Activated naive CD4-positive, alpha-beta T cell treated with anti-CD3 and anti-CD28 coated beads, Interleukin-2, amount 50 U/mL, for 16 hours (primary cell): ENCODE data around the gene ZNF491.
"Not testable (repeated sequence)": the region's sequence is repeated elsewhere in the genome, so short reads cannot be mapped to it uniquely, and the experiment has no call there.

Experiments used
- DNase-seq: peaks from one replicate; pipeline ENCODE4 v3.0.0-alpha.2; 2020

Gene ZNF491

DNA sequence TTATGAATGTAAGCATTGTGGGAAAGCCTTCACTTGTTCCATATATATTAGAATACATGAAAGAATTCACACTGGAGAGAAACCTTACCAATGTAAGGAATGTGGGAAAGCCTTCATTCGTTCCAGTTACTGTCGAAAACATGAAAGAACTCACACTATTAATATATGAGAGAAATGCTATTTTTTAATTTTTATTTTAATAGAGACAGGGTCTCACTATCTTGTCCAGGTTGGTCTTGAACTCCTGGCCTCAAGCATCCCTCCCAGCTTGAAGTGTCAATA is 8.7 kb downstream of the ZNF491 start:
- DNase-seq: no peak

DNA sequence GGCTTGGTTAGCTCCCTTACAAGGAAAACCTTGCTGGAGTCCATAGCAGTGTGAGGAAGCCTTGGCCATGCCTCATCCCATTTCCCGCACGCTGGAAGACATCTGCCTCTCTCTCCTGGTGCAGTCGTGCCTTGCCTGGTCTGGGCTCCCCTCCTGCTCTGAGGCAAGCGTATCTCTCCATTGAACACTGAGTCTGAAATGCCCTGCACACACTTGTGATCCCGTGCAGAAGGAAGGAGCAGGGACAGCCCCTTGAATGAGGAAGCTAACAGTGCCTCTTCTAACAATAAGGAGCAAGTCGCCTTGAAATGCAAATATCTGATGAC is 15.3 kb downstream of the ZNF491 start:
- DNase-seq: peak; percentile 12

DNA sequence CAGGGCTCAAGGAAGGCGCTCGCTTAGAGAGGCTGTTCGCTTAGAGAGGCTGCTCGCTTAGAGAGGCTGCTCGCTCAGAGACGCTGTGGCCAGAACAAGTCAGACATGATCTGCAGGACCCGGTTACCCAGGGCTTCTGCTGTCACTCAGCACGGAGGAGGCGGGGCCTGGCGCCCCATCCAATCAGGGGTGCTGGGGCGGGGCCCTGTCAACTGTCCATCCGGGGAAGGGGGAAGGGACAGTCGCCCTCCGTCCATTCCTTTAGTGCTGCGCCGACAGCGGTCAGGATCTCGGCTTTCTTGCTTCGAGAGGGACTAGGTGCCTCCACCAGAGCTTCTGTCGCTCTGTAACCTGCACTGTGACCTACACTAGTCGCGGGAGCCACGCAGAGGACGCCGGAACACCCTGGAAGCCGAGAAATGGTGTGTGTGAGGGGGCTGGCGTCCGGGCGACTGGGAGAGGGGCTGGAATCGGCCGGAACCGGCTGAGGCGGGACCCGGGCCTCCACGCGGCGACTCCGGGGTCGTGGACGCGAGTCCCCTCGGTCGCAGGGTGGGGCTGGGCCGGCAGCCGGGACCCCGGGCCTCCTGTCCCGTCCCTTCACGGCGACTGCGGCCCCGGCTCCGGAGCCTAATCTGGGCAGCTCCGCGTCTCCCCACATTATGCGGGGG is 15.8 kb downstream of the ZNF491 start, which contains the start of gene ZNF440:
Gene ZNF440, plus strand, starts transcription at position 245 of the 671 bp plus-strand sequence. Its CDS starts 175 bp downstream, at position 420.
- peak; percentile 90 for DNase-seq

DNA sequence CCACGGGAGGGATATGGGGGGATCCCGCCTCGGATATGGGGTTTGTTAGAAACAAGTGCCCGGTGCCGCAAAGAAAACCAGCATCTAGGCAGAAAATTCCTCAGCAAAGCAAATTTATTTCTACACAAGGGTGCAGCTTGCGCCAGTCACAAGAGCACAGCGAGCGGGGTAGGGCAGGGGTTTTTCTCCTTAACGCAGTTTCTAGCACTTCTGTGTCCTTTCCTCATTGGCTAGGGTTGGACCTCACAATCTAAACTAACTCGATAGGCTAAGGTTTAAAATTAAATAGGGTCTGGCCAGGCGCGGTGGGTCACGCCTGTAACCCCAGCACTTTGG is 16.3 kb downstream of the ZNF491 start:
- DNase-seq: no peak

DNA sequence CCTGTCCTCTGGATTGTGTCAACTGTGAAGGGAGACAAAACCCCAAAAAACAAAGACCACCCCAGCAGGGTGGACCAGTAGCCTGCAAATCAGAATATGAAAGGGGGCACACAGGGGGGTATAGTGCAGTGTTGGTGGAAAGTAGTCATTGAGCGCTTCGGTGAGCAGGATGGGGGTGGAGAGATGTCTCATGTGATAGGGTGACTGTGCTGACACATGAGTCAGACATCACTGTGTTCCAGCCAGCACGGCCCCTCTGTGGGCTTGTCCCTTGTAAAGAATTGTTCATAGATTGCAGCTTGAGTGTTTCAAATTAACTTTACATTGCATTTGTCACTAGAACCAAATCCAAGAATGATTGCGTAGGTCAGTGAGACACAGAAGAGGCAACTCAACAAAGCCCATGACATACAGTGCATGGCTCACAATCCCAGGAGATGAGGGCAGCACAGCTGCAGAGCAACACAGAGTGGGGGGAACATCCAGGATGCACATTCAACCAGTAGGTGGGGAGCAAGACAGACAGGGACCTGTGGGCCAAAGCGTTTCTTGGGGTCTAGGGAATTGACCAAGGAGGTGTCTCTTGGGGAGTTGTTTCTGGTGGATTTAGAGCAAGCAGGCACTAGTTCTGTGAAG is 23.3 kb downstream of the ZNF491 start:
- DNase-seq: no peak

DNA sequence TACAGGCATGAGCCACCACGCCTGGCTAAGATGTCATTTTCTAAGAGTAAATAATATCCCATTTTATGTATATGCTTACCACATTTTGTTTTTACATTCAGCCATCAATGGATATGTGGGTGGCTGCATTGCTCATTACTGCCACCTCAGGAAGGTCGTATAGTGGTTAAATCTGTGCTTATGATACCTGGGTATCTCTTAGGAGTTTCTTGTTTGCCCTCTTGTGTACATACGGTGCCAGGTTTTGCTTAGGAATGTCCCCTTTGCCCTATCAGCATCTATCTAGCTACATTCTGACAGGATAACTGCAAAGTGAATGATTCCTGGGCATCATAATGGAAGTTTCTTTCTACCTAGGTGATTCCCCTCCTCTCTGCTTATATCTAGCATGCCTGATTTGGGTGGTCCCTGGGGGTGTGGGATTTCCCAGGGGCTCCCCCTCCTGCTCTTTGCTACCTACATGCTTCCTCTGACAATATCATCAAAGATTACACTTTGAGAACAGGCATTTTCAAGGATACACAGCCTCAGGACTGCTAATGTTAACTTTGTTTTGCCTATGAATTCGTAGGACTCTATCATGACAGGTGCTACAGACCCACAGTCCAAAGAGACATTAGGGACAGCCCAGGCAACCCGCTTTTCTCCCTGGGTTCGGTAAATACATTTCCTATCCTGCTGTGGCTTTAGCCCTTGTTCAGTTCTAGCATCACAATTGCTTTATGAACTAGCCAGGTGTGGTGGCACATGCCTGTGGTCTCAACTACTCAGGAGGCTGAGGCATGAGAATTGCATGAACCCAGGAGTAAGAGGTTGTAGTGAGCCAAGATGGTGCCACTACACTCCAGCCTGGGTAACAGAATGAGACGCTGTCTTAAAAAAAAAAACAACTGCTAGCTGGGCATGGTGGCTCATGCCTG is 30.9 kb downstream of the ZNF491 start:
- not testable (repeated sequence) for DNase-seq

DNA sequence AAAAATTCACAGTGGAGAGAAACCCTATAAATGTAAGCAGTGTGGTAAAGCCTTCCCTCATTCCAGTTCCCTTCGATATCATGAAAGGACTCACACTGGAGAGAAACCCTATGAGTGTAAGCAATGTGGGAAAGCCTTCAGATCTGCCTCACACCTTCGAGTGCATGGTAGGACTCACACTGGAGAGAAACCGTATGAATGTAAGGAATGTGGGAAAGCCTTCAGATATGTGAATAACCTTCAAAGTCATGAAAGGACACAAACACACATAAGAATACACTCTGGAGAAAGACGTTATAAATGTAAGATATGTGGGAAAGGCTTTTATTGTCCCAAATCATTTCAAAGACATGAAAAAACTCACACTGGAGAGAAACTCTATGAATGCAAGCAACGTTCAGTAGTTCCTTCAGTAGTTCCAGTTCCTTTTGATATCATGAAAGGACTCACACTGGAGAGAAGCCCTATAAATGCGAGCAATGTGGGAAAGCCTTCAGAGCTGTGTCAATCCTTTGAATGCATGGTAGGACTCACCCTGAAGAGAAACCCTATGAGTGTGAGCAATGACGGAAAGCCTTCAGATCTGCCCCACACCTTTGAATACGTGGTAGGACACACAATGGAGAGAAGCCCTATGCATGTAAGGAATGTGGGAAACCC is 34.1 kb downstream of the ZNF491 start:
- no peak for DNase-seq

DNA sequence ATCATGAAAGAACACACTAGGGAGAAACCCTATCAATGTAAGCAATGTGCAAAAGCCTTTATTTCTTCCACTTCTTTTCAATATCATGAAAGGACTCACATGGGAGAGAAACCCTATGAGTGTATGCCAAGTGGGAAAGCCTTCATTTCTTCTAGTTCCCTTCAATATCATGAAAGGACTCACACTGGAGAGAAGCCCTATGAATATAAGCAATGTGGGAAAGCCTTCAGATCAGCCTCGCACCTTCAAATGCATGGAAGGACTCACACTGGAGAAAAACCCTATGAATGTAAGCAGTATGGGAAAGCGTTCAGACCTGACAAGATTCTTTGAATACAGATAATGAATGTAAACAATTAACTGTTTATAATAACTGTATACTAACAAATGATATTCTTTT is 35.2 kb downstream of the ZNF491 start:
- DNase-seq: no peak

DNA sequence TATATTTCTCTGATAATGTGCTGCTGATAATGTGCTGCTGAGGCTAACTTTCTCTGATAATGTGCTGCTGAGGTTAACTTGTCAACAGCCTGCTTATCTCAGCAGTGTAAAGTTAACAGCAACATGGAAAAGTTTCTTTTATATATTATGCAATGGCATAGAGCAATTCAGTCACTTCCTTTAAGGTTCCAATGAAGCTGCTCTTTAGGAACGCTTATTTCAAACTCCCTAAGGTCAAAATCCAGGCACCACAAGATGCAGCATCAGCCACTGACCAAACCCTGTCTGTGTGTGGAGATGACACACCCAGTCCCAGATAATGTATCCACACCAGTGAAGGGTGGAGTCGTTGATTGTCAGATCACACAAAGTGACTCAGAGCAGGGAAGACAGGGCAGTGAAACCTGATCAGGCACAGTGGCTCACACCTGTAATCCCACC is 37.3 kb downstream of the ZNF491 start:
- not testable (repeated sequence) for DNase-seq

DNA sequence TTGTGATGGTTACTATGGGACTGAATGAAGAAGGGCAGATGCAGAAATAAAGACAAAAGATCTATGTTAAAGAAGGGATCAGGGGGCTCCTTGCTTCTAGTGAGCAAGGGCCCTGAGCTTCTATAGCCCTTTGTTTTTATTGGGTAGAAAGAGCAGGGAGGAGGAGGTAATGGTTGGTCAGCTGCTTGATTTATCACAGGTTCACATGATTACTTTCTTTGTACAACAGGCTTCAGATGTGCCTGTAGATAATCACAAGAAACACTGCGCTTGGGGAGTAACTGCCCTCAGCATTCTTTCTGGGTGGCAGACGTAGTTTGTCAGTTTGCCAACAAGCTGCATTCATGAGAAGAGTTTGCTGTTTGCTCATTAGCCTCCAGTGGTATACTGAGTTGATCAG is 45.4 kb downstream of the ZNF491 start:
- DNase-seq: no peak

DNA sequence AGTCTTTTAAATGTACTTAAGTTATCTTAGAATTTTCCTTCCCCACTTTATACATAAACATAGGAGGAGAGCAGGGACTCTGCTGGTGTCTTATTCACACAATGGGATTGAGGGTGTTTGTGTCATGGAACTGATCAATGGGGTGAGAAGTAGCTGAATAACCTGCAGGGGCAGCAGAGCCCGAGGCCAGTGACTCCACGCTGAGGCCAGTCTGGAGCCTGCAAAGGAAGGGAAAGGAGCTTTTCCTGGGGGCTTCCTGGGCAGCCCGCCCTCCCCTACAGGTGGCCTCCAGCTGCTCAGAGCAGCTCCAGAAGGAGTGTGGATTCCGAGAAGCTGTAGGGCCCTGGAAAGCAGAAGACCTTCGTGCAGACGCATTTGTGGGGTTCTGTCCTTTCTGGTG is 49.3 kb downstream of the ZNF491 start:
- not testable (repeated sequence) for DNase-seq

DNA sequence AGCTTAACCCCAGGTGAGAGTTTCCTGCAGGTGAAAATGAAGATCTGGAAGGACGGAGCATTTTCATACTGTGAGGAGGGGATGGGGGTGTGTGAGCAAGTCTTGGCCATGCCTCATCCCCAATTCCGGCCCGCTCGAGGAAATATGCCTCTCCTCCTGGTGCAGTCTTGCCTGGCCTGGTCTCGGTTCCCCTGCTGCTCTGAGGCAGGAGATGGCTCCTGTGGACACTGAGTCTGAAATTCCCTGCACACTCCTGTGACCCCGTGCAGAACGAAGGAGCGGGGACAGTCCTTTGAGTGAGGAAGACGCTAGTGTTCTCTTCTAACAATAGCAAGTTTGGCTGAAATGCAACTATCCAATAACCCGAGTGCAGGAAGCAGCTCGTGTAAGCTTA is 49.9 kb downstream of the ZNF491 start:
- DNase-seq: no peak

DNA sequence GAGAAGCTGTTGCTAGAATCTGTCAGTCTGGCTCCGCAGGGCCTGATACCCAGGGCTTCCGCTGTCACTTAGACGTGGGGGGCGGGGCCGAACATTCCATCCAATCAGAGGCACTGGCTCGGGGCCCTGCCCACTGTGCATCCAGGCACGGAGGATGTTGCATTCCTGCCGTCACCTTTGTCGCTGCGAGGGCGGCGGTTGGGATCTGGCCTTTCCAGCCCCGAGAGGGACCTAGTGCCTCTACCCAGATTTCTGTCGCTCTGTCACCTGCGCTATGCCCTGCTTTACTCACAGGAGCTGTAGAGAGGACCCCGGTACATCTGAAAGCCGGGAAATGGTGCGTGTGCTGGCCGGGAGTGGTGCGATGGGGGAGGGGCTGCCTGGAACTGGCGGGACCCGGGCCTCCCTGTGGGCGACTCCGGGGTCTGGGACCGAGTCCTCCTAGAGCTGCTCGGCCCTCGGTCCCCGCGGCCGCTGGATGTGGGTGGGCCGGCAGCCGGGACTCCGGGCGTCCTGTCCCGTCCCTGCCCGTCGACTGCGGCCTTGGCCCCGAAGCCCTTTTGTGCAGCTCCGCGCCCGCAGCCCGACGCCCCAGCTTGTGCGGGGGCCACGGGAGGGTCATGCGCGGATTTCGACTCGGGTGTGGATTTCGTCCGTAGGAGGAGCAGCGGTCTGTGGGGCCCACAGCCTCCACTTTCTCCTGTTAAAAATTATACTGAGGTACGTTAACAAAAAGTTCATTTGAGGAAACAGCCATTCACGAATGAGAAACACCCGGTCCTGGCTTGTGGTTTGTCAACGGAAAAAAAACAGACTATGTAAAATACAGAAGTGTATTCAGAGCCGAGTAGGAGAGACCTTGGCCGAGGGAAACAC is 50.5 kb downstream of the ZNF491 start, which contains the start of gene ZNF439:
Gene ZNF439, plus strand, starts transcription at position 133 of the 876 bp plus-strand sequence. Its CDS starts 142 bp downstream, at position 275.
- DNase-seq: peak; percentile 91

DNA sequence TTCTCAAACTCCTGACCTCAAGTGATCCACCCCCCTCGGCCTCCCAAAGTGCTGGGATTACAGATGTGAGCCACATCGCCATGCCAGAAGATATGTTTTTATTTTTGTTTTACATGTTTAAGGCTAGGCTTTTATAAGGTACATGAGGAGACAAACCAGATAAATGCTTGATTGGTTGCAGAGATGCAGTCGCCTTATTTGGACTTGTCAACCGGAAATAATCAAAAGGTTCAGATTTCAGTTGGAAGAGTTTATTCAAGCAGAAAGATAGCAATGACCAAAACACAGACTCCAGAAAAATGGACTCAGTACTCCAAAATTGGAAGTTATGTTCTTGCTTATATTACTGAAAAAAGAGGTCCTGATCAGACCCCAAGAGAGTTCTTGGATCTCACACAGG is 52.0 kb downstream of the ZNF491 start:
- not testable (repeated sequence) for DNase-seq

DNA sequence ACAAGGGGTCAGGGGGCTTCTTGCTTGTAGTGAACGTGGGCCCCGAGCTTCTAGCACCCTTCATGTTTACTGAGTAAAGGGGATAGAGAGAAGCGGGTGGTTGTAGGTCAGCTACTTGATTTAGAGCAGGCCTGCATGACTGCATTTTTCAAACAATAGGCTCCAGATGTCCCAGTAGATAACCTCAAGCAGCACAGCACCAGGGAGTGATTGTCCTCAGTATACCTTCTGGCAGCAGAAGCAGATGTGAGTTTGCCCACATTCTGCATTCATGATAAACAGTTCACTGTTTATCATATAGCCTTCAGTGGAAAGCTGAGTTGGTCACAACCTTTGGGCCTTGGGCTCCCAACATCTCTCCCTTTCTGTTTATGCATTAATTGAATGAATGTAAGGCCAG is 55.0 kb downstream of the ZNF491 start:
- DNase-seq: no peak

DNA sequence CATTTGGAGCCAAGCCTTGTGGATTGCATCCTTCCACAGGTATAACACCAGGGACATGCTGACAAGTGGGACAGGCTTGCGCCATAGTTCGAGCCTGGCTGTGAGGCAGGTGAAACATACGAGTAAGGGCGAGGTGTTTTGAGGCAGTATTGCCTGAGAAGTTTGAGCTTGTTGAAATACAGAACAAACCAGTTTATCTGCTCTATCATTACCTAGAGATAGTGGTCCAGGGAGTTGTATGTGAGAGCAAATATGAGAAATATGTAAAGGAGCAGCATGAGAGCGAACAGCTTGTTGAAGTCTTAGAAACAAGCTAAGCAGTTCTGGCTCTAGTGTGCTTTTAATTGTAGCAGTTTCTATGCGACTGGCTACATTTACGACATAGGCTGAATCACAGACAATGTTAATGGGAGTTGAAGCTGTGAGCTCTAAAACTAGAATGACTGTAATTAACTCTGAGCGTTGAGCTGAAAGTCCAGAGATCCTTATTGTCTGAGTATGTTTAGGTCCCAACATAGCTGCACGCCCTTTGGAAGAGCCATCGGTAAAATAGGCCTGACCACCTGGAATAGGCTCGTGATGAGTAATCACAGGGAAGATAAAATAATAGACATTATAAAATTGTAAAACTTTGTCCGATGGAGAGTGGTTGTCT is 58.4 kb downstream of the ZNF491 start:
- no peak for DNase-seq
